Smooth muscle cell of bladder (primary cell): ENCODE results near the gene TFPI. TPM values are rescaled to one million over a fixed set of nuclear protein-coding genes. Genes with fewer than 3 reads are reported as not detected.

Source experiments
- total RNA-seq: library from RNA; depleted of rRNA; stranded (reverse); fragments of >200 nt; gene quantifications from 2 replicates; pipeline ENCODE4 v1.2.3, GENCODE V29; 2014

The TFPI gene
- total RNA-seq: 275 and 292 TPM in 2 replicates

GRCh38 chr2:187554011-187554703 lies at the start of gene TFPI:
Gene TFPI (minus strand): TSS chr2:187554435. CDS start chr2:187503768, 50,667 bp downstream.

Other genes with a start within 250 kb of the TFPI start
- gene CALCRL, start 106.2 kb downstream of the TFPI start, total RNA-seq: 1.7 TPM in 2 replicates